ENCODE measurements around the gene COMMD8.

- TF ChIP-seq CEBPB (IDR thresholded peaks at IDR 0.05) = no peak
- TF ChIP-seq POLR2A (IDR thresholded peaks at IDR 0.05; ENCODE audit: low read length) = no peak
- TF ChIP-seq CTCF (IDR thresholded peaks at IDR 0.05) = no peak
- no peak for TF ChIP-seq BHLHE40 (IDR thresholded peaks at IDR 0.05; ENCODE audit: low read depth, low read length)
- TF ChIP-seq EP300 (IDR thresholded peaks at IDR 0.05) = no peak
- no peak for TF ChIP-seq JUN (IDR thresholded peaks at IDR 0.05)
- TF ChIP-seq ESRRA (IDR thresholded peaks at IDR 0.05; ENCODE audit: borderline replicate concordance, low read length) = no peak
- TF ChIP-seq REST (IDR thresholded peaks at IDR 0.05) = no peak
- no peak for TF ChIP-seq NFE2L2 (conservative IDR thresholded peaks at IDR 0.05; ENCODE audit: low read length)
- no peak for TF ChIP-seq MAX (IDR thresholded peaks at IDR 0.05)
- TF ChIP-seq HOXA7 (CRISPR knock-in tag; IDR thresholded peaks at IDR 0.05) = no peak
Measured at GRCh38 chr4:47505147-47505546, 41.6 kb upstream of the COMMD8 start.

Data from A549 (cell line).